OCI-LY3 (cell line): Measurements from ENCODE around the gene ZNF428.

Experiments
- EZH2phosphoT487 ChIP-seq: fragments of 200-600 bp; shearing (Covaris generic); IDR thresholded peaks from 2 replicates; pipeline ENCODE4 v1.6.1; 2018; ENCODE audit warnings: antibody characterized with exemption, mixed run types, low read depth
- TF ChIP-seq, protein P1 (sequence below): fragments of 200-600, 300-600 bp; sonication (generic); IDR thresholded peaks from 2 replicates; pipeline ENCODE4 v1.5.1; 2014; ENCODE audit warnings: antibody characterized with exemption, low read length, low read depth

GRCh38 chr19:43594081-43594697 lies 25.2 kb downstream of the ZNF428 start:
- TF ChIP-seq, protein P1, sequence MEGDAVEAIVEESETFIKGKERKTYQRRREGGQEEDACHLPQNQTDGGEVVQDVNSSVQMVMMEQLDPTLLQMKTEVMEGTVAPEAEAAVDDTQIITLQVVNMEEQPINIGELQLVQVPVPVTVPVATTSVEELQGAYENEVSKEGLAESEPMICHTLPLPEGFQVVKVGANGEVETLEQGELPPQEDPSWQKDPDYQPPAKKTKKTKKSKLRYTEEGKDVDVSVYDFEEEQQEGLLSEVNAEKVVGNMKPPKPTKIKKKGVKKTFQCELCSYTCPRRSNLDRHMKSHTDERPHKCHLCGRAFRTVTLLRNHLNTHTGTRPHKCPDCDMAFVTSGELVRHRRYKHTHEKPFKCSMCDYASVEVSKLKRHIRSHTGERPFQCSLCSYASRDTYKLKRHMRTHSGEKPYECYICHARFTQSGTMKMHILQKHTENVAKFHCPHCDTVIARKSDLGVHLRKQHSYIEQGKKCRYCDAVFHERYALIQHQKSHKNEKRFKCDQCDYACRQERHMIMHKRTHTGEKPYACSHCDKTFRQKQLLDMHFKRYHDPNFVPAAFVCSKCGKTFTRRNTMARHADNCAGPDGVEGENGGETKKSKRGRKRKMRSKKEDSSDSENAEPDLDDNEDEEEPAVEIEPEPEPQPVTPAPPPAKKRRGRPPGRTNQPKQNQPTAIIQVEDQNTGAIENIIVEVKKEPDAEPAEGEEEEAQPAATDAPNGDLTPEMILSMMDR, result no peak
- no peak for TF ChIP-seq EZH2phosphoT487
